Astrocyte (in vitro differentiated cells and primary cell): ENCODE results near the gene CACNA1C. TPM values are rescaled to one million over a fixed set of nuclear protein-coding genes. Genes with fewer than 3 reads are reported as not detected.

Experiments used
- DNase-seq: peaks from one replicate; pipeline ENCODE4 v3.0.0-alpha.2; 2010; ENCODE audit warnings: low read depth
- FAIRE-seq: peaks from 2 replicates; lab custom pipeline; 2011; peaks lifted over from hg19 to GRCh38; lab: Jason Lieb, UNC
- H2AFZ ChIP-seq: 2 replicates; pipeline ENCODE4 v1.6.0; 2012; ENCODE audit warnings: low read depth, low read length, inconsistent platforms
- H3K27ac ChIP-seq: 2 replicates; pipeline ENCODE4 v1.5.1; 2011; ENCODE audit warnings: low read depth, low read length, inconsistent platforms
- H3K27me3 ChIP-seq: 2 replicates; pipeline ENCODE4 v1.6.0; 2011; ENCODE audit warnings: low read length, inconsistent platforms; ENCODE audit not compliant: insufficient read depth
- H3K36me3 ChIP-seq: 2 replicates; pipeline ENCODE4 v1.5.1; 2011; ENCODE audit warnings: low read length, inconsistent platforms; ENCODE audit not compliant: insufficient read depth
- H3K4me1 ChIP-seq: 2 replicates; pipeline ENCODE4 v1.5.1; 2011; ENCODE audit warnings: low read length, inconsistent platforms; ENCODE audit not compliant: insufficient read depth
- H3K4me2 ChIP-seq: 2 replicates; pipeline ENCODE4 v1.6.0; 2012; ENCODE audit warnings: low read length, inconsistent platforms
- H3K4me3 ChIP-seq: 2 replicates; pipeline ENCODE4 v1.5.1; 2011; ENCODE audit warnings: low read depth, mild to moderate bottlenecking, low read length, inconsistent platforms; ENCODE audit not compliant: insufficient read depth
- H3K79me2 ChIP-seq: 2 replicates; pipeline ENCODE4 v1.6.0; 2012; ENCODE audit warnings: mild to moderate bottlenecking, low read length, inconsistent platforms; ENCODE audit not compliant: insufficient read depth
- H3K9ac ChIP-seq: 2 replicates; pipeline ENCODE4 v1.6.0; 2012; ENCODE audit warnings: mild to moderate bottlenecking, low read length, inconsistent platforms
- H3K9me3 ChIP-seq: 2 replicates; pipeline ENCODE4 v1.5.1; 2012; ENCODE audit warnings: low read depth, mild to moderate bottlenecking, low read length, inconsistent platforms; ENCODE audit not compliant: insufficient read depth
- H4K20me1 ChIP-seq: 2 replicates; pipeline ENCODE4 v1.6.0; 2012; ENCODE audit warnings: low read length, inconsistent platforms; ENCODE audit not compliant: insufficient read depth
- H3K27ac Mint-ChIP-seq: one replicate; pipeline ENCODE4 v1.8.0; 2021; ENCODE audit warnings: mild to moderate bottlenecking, mixed read lengths; ENCODE audit not compliant: unreplicated experiment
- H3K27me3 Mint-ChIP-seq: one replicate; pipeline ENCODE4 v1.8.0; 2021; ENCODE audit warnings: low read depth, mixed read lengths; ENCODE audit not compliant: unreplicated experiment
- H3K36me3 Mint-ChIP-seq: one replicate; pipeline ENCODE4 v1.8.0; 2021; ENCODE audit warnings: low read depth, mixed read lengths; ENCODE audit not compliant: unreplicated experiment
- H3K4me1 Mint-ChIP-seq: one replicate; pipeline ENCODE4 v1.8.0; 2021; ENCODE audit warnings: low read depth, mixed read lengths; ENCODE audit not compliant: unreplicated experiment
- H3K4me3 Mint-ChIP-seq: one replicate; pipeline ENCODE4 v1.8.0; 2021; ENCODE audit warnings: mild to moderate bottlenecking, moderate library complexity, mixed read lengths; ENCODE audit not compliant: unreplicated experiment
- H3K9me3 Mint-ChIP-seq: one replicate; pipeline ENCODE4 v1.8.0; 2021; ENCODE audit warnings: mild to moderate bottlenecking, mixed read lengths; ENCODE audit not compliant: unreplicated experiment
- CTCF ChIP-seq: IDR thresholded peaks from 2 replicates; pipeline ENCODE4 v1.5.1; 2011; ENCODE audit warnings: low read depth, mild to moderate bottlenecking, inconsistent platforms, low read length, moderate library complexity; ENCODE audit not compliant: insufficient read depth
- EZH2 ChIP-seq: IDR thresholded peaks from 2 replicates; pipeline ENCODE4 v1.6.1; 2012; ENCODE audit warnings: mild to moderate bottlenecking, low read length, inconsistent platforms; ENCODE audit not compliant: insufficient read depth
- total RNA-seq: library from RNA; stranded (reverse); gene quantifications from 2 replicates; pipeline ENCODE4 v1.2.1, GENCODE V29; 2021

Gene CACNA1C
- total RNA-seq, 1 donor from 2014 or later = 2.1 TPM

- H3K9ac ChIP-seq = no peak overlapping the region
- Mint-ChIP-seq H3K36me3 (no peaks in the 10 kb centered on the region), H3K4me1 (no peaks in the 10 kb centered on the region), H3K9me3 (no peaks in the 10 kb centered on the region), H3K27me3 (peaks cover 63% of the 10 kb centered on the region), H3K27ac (no peak overlapping the region), H3K4me3 (no peak overlapping the region)
- no peaks in the 10 kb centered on the region for H3K4me1 ChIP-seq
- FAIRE-seq (no peak), DNase-seq (no peak)
- no peak overlapping the region for H3K4me2 ChIP-seq
- H3K27ac ChIP-seq = no peak overlapping the region
- no peak overlapping the region for H2AFZ ChIP-seq
- H3K27me3 ChIP-seq = peaks cover 21% of the 10 kb centered on the region
- no peaks in the 10 kb centered on the region for H3K36me3 ChIP-seq
- no peak for TF ChIP-seq EZH2
- TF ChIP-seq CTCF = no peak
- H3K9me3 ChIP-seq = no peaks in the 10 kb centered on the region
- no peak overlapping the region for H3K4me3 ChIP-seq
- no peaks in the 10 kb centered on the region for H4K20me1 ChIP-seq
- no peaks in the 10 kb centered on the region for H3K79me2 ChIP-seq
Measured at GRCh38 chr12:2735432-2735831, 682.6 kb downstream of the CACNA1C start.

GRCh38 chr12:2737656-2738241 is 685.0 kb downstream of the CACNA1C start:
- no peaks in the 10 kb centered on the region for H3K36me3 ChIP-seq
- H3K4me2 ChIP-seq = no peak overlapping the region
- H3K27ac ChIP-seq = no peak overlapping the region
- no peaks in the 10 kb centered on the region for H4K20me1 ChIP-seq
- H3K27me3 ChIP-seq = peaks cover 14% of the 10 kb centered on the region
- TF ChIP-seq EZH2 (no peak), CTCF (no peak)
- no peak for DNase-seq
- FAIRE-seq = no peak
- peaks cover 61% of the 10 kb centered on the region for H3K27me3 Mint-ChIP-seq
- H3K4me3 Mint-ChIP-seq = no peak overlapping the region
- H2AFZ ChIP-seq = no peak overlapping the region
- H3K79me2 ChIP-seq = no peaks in the 10 kb centered on the region
- no peak overlapping the region for H3K9ac ChIP-seq
- H3K9me3 Mint-ChIP-seq = no peaks in the 10 kb centered on the region
- no peaks in the 10 kb centered on the region for H3K4me1 ChIP-seq
- H3K4me3 ChIP-seq = no peak overlapping the region
- no peak overlapping the region for H3K27ac Mint-ChIP-seq
- no peaks in the 10 kb centered on the region for H3K36me3 Mint-ChIP-seq
- H3K9me3 ChIP-seq = no peaks in the 10 kb centered on the region
- H3K4me1 Mint-ChIP-seq = no peaks in the 10 kb centered on the region

GRCh38 chr12:2739069-2739468 is 686.3 kb downstream of the CACNA1C start:
- Mint-ChIP-seq H3K27ac (no peak overlapping the region), H3K9me3 (no peaks in the 10 kb centered on the region), H3K27me3 (peaks cover 60% of the 10 kb centered on the region), H3K4me3 (no peak overlapping the region), H3K4me1 (no peaks in the 10 kb centered on the region), H3K36me3 (no peaks in the 10 kb centered on the region)
- peaks cover 13% of the 10 kb centered on the region for H3K27me3 ChIP-seq
- TF ChIP-seq EZH2 (no peak), CTCF (no peak)
- no peaks in the 10 kb centered on the region for H4K20me1 ChIP-seq
- DNase-seq (no peak), FAIRE-seq (no peak)
- no peak overlapping the region for H2AFZ ChIP-seq
- no peaks in the 10 kb centered on the region for H3K36me3 ChIP-seq
- no peak overlapping the region for H3K9ac ChIP-seq
- no peaks in the 10 kb centered on the region for H3K4me1 ChIP-seq
- H3K79me2 ChIP-seq = no peaks in the 10 kb centered on the region
- no peak overlapping the region for H3K4me3 ChIP-seq
- H3K9me3 ChIP-seq = no peaks in the 10 kb centered on the region
- H3K27ac ChIP-seq = no peak overlapping the region
- H3K4me2 ChIP-seq = no peak overlapping the region
